CD1c-positive myeloid dendritic cell (primary cell): ENCODE measurements around the gene NECTIN4.
"Not testable (repeated sequence)": the region's sequence is repeated elsewhere in the genome, so short reads cannot be mapped to it uniquely, and the experiment has no call there.

Source experiments
- DNase-seq: peaks from one replicate; pipeline ENCODE4 v3.0.0-alpha.2; 2016; ENCODE audit errors: extremely low spot score

The NECTIN4 gene

GRCh38 chr1:161082996-161083747 lies 6.2 kb downstream of the NECTIN4 start:
- peak; percentile 91 for DNase-seq

DNA sequence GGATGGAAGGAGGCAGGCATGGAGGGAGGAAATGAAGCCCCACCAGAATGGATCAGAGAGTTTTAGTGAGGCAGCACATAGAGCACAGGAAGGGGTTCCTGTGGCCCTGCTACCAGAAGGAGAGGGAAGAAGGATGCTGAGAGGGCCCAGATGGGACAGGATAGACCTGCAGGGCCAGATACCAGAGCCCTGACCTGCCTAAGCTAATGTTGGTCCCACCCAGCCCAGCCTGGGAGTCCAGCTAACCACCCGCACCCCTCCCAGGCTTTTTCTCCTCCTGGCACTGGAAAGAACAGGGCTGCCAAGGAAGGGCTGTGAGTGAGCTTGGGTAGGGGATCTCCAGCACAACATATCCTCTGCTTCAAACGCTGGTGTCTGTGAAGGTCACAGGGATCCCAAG lies 6.9 kb downstream of the NECTIN4 start:
- no peak for DNase-seq

DNA sequence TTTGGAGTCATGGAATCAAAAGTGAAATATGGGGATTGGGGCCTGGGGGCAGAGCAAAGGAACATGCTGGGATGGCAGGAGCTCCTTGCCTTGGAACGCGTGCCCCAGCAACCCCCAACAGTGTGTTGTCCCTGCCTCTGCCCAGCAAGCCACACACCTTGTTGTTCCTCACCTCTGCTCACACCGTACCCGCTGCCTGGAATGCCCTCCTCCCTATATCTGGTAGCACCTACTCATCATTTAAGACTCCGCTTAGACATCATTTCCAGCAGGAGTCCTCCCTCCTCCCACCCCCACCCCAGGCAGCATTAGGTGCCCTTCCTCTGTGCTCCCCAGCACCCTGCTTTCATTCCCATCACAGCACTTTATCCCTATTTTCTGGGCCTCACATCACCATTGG lies 7.8 kb downstream of the NECTIN4 start:
- no peak for DNase-seq

- DNase-seq = no peak
Observed at GRCh38 chr1:161080441-161081405, 8.6 kb downstream of the NECTIN4 start.

- DNase-seq = no peak
Observed at GRCh38 chr1:161079436-161080110, 9.8 kb downstream of the NECTIN4 start.

DNA sequence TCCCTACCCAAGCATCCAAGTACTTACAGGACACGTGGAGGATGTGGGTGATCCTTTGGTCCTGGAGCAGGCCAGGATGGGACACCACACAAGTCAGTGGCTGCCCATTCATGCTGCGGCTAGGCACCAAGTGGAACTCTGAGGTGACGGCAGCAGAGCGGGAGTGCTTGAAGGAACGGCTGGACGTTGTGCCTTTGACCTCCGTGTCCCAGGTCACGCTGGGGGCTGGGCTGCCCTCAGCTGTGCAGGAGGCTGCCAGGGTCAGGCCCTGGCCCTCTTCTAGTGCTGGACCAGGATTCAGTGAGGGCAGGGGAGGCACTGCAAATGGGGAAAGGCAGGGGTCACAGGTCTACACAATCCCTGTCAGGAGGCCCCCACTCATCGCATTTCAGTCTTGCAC lies 11.9 kb downstream of the NECTIN4 start:
- no peak for DNase-seq

GRCh38 chr1:161076410-161076809 lies 12.9 kb downstream of the NECTIN4 start:
- no peak for DNase-seq

DNA sequence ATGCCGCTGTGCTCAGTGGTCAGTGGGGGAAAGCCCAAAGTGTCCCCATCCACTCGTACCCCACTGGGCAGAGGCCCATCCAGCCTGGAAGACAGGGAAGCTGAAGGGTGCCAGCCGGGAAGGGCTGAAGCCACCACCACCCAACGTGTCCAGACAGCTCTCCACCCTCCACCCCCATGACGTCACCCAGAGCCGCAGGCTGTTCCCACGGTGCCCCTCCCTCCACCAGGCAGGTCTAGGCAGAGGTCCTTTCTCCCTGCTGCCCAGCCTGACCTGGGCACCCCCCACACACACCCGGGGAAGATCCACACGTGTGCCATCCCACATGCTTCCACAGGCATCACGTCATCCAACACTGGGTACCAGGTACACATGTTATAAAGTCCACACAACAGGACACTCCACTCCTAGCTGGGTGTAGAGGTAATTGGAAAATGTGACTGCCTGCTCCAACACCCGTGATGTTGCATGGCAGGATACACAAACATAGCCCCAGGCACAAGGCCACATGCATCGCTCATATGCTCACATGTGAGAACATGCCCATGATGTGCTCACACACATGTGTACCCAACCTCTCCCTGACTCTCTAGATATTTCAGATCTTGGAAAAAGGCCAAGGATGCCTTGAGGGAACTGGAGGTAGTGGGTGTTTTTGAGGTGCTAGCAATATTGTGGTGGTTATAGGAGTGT lies 14.5 kb downstream of the NECTIN4 start:
- DNase-seq = no peak

DNA sequence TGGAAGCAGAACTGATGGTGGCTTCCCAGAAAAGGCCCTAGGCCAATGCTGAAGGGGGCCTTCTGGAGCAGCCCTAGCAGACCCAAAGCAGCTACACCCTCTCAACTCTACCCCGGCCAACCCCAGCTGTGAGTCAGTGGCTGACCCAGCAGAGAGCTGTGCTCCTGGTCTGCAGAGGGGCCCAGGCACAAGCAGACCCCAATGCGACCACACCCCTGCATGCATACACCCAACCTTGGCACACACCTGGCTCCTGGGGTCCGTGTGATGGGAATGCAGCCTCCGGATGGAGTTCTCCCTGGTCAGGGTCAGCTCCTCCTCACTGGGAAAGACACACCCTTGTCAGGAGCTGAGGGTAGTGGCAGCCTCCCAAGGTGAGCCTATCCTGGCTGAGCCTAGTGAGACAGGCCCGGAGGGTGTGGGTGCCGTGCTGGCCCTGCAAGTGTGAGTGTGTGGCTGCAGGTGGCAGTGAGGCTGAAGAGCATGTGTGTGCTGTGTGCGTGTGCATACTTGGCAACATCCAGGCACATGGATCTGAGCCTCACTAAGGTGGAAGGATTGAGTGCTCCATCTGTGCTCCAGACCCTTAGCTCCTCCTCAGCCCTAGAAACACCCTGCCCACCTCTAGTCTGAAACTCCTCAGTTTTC lies 15.8 kb downstream of the NECTIN4 start:
- no peak for DNase-seq

DNA sequence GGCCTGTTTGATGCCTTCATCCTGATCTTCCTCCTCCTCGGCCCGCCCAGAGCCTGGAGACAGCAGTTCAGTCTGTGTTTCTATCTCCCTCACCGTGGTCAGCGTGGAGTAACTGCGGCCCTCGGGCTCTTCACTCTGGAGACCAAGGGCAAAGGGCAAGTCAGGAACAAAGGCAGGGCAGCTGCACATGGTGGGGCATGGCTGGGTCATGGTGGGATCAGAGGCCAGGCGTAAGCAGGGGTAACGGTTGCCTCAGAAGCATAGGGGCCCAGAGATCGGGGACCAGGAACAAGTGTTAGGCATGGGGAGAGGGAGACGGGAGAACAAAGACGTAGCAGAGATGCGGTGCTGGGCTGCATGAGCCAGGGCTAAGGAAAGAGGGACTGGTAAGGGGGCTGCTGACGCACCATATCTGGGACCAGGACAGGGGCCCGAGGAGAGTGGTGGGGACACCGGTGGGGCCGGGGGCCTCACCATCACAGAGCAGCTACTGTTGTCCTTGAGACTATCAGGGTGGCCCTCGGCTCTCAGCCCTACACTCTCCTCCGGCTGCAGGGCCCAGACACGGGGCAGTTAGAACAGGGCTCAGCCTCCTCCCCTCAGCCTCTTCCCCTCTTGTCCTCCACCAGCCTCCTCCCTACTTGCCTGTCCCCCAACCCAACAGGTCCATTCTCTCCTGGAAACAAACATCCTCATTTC lies 16.5 kb downstream of the NECTIN4 start:
- no peak for DNase-seq

- peak; percentile 78 for DNase-seq
Observed at GRCh38 chr1:161071886-161072371, 17.4 kb downstream of the NECTIN4 start.

DNA sequence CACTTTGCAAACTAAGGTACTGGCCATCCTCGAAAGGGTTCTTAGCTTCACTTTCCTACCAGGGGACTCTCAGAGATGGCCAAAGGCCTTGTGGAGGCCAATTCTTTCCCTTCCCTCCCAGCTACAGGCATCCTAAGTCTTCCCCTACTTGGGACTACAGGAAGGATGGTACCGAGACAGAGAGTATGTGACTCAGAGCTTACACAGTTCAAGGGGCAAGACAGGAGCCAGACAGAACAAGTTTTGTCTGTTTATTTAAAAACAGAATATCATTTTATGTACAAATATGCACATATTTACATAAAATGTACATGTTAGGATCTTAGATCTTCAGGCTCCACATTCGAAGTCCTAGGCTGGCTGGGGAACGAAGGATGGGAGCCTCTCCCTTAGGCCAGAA lies 18.6 kb downstream of the NECTIN4 start:
- DNase-seq = no peak

- DNase-seq = peak; percentile 86
Observed at GRCh38 chr1:161069731-161070270, 19.6 kb downstream of the NECTIN4 start, which contains the start of gene ARHGAP30. Gene ARHGAP30, minus strand, starts transcription at chr1:161069891. Its CDS starts 267 bp downstream, at chr1:161069624.

GRCh38 chr1:161069241-161069640 lies 20.1 kb downstream of the NECTIN4 start:
- no peak for DNase-seq

DNA sequence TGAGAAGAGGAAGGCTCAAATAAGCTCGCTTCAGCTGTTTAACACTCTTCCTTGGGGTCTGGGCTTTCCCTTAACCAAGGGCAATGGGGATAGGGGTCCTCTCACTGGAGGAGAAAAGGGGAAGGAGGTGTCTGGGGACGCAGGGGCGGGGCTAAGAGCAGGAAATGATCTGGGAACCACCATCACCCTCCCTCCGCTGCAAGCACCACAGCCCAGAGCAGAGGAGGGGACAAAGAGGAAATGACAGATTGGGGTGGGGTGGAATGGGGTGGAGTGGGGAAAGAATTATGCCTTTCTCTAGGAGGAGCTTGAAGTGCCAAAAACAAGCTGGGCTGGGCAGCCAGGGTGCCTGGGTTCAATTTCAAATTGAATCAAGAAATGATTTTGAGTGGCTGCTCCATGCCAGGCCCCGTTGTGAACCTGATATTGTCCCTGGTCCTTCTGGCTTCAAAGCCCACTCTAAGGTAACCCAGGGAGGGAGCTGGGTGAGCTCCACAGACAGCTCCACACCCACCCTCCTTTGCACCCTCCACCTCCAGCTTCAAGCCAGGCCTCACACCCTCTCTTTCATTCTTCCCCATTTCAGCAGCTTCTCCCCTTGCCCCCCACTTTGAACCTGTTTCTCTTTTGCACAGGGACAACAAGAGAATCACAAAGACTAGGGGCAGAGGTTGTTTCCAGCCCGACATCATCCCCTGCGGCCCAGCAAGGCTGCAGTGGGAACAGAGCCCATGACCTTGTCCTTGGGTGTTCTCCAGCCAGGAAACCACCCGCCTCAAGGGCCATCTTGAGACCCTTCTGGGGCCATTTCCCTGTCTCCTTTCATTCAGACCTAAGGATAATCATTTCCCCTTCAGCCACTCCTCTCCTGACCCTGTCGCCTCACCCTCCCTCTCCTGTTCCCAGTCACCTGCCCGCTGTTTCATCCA lies 20.8 kb downstream of the NECTIN4 start:
- peak; percentile 88 for DNase-seq

GRCh38 chr1:161066694-161067093 lies 22.7 kb downstream of the NECTIN4 start:
- no peak for DNase-seq

- not testable (repeated sequence) for DNase-seq
Observed at GRCh38 chr1:161065681-161066080, 23.7 kb downstream of the NECTIN4 start.

- not testable (repeated sequence) for DNase-seq
Observed at GRCh38 chr1:161063936-161064335, 25.4 kb downstream of the NECTIN4 start.

GRCh38 chr1:161061419-161061818 lies 27.9 kb downstream of the NECTIN4 start:
- no peak for DNase-seq
